Mammary epithelial cell (primary cell): ENCODE results near the gene TMIGD1.

Experiments used
- EZH2 ChIP-seq: IDR thresholded peaks from 2 replicates; pipeline ENCODE4 v1.6.1; 2012; ENCODE audit warnings: low read length, inconsistent platforms, borderline replicate concordance
- TF ChIP-seq, protein P1 (sequence below), 2 donors: IDR thresholded peaks in 1 of 2; conservative IDR thresholded peaks in 1 of 2; 2 replicates each; pipeline ENCODE4 v1.5.1; 2011 to 2012; ENCODE audit warnings: inconsistent platforms in 2 of 2, low read length in 2 of 2, mild to moderate bottlenecking in 2 of 2, control low read depth in 1 of 2, low read depth in 1 of 2; ENCODE audit not compliant: insufficient read depth in 1 of 2; ENCODE audit errors: extremely low read depth in 1 of 2

DNA sequence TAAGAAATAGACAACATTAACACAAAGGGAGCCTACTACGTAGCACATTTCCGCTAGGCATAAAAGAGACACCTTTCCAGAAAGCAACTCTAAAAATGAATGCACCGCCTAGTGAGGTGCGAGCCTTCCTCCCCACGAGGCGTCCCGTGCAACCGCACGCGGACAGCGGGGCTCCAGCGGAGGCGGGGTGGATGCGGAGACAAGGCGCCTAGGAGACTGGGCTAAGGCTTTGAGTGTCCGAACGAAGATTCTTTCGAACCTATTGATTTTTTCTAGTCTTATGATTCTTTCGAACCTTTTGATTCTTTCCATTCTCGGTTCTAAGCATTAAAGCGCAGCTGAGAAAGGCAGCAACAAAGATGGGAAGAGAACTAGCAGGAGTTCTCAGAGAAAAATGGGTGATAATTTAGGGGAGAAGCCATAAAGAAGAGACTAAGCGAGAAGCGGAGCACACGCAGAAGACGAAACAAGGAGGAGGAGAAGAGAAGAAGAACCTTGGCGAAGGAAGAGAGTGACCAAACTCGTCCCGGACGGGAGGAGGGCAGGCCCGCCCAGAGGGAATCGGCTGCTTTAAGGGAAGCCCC lies 44.5 kb upstream of the TMIGD1 start:
- TF ChIP-seq, protein P1, sequence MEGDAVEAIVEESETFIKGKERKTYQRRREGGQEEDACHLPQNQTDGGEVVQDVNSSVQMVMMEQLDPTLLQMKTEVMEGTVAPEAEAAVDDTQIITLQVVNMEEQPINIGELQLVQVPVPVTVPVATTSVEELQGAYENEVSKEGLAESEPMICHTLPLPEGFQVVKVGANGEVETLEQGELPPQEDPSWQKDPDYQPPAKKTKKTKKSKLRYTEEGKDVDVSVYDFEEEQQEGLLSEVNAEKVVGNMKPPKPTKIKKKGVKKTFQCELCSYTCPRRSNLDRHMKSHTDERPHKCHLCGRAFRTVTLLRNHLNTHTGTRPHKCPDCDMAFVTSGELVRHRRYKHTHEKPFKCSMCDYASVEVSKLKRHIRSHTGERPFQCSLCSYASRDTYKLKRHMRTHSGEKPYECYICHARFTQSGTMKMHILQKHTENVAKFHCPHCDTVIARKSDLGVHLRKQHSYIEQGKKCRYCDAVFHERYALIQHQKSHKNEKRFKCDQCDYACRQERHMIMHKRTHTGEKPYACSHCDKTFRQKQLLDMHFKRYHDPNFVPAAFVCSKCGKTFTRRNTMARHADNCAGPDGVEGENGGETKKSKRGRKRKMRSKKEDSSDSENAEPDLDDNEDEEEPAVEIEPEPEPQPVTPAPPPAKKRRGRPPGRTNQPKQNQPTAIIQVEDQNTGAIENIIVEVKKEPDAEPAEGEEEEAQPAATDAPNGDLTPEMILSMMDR (conservative IDR thresholded peaks at IDR 0.05 in 1 of 2, IDR thresholded peaks at IDR 0.05 in 1 of 2; ENCODE audit: extremely low read depth in 1 of 2, insufficient read depth in 1 of 2, low read depth in 1 of 2, low read length in 2 of 2) = no peak
- no peak for TF ChIP-seq EZH2
